ENCODE results near the gene LGALS1.
"Not testable (repeated sequence)": the region's sequence is repeated elsewhere in the genome, so short reads cannot be mapped to it uniquely, and the experiment has no call there.

LGALS1 gene

GRCh38 chr22:37639771-37640590, 35.5 kb upstream of the LGALS1 start:
- DNase-seq, result no peak

GRCh38 chr22:37640591-37641560, 34.6 kb upstream of the LGALS1 start:
- no peak for DNase-seq

- DNase-seq, result no peak
Measured at GRCh38 chr22:37641561-37641949, 33.9 kb upstream of the LGALS1 start.

- peak; percentile 64 to 75 for DNase-seq
Measured at GRCh38 chr22:37643225-37643847, 32.1 kb upstream of the LGALS1 start.

- DNase-seq, result no peak
Measured at GRCh38 chr22:37647317-37647716, 28.1 kb upstream of the LGALS1 start.

GRCh38 chr22:37647928-37648327, 27.5 kb upstream of the LGALS1 start:
- no peak for DNase-seq

GRCh38 chr22:37650463-37651136, 24.8 kb upstream of the LGALS1 start:
- DNase-seq, result no peak

GRCh38 chr22:37654563-37655251, 20.7 kb upstream of the LGALS1 start:
- DNase-seq, result no peak

- no peak for DNase-seq
Measured at GRCh38 chr22:37655252-37655563, 20.2 kb upstream of the LGALS1 start.

- DNase-seq, result not testable (repeated sequence)
Measured at GRCh38 chr22:37656583-37656982, 18.9 kb upstream of the LGALS1 start.

GRCh38 chr22:37657590-37658132, 17.8 kb upstream of the LGALS1 start:
- no peak for DNase-seq

GRCh38 chr22:37658133-37659065, 17.0 kb upstream of the LGALS1 start, which contains the start of gene PDXP:
TSS of gene PDXP (plus strand) at chr22:37658723. CDS start at chr22:37658783, 60 bp downstream.
- DNase-seq, result peak; percentile 99

- no peak for DNase-seq
Measured at GRCh38 chr22:37659066-37659896, 16.2 kb upstream of the LGALS1 start.

GRCh38 chr22:37659897-37660708, 15.3 kb upstream of the LGALS1 start:
- DNase-seq, result no peak

GRCh38 chr22:37660709-37661045, 14.8 kb upstream of the LGALS1 start:
- DNase-seq, result no peak

- peak; percentile 70 to 74 for DNase-seq
Measured at GRCh38 chr22:37661160-37661924, 14.1 kb upstream of the LGALS1 start.

- DNase-seq, result no peak
Measured at GRCh38 chr22:37662039-37662438, 13.4 kb upstream of the LGALS1 start.

GRCh38 chr22:37663521-37664140, 11.8 kb upstream of the LGALS1 start:
- DNase-seq, result no peak

All from SHP77 (cell line).